HCT116 (cell line): ENCODE results near the gene ARHGEF10L. TPM values are rescaled to one million over a fixed set of nuclear protein-coding genes. Genes with fewer than 3 reads are reported as not detected.

ENCODE experiments used
- ATAC-seq: fragments of 200-7000 bp; cut with Tn5 transposase; 2 replicates; pipeline ENCODE4 v1.9.1; 2020; ENCODE audit warnings: mild to moderate bottlenecking, moderate library complexity
- BruUV-seq: library from RNA; stranded (reverse); fragments of 400-500 nt; replicated peaks from 2 replicates; lab custom pipeline; 2021; lab: Mats Ljungman, UMichigan
- CTCF ChIA-PET: fragments of 300-600 bp; sonication (Branson Sonifier 250); formaldehyde crosslinking; loops from one replicate; lab custom pipeline; 2021; ENCODE audit warnings: antibody characterized with exemption; lab: Charles Lee
- POLR2A ChIA-PET: fragments of 300-600, 350-600 bp; sonication (Branson Sonifier 250); formaldehyde crosslinking; loops from one replicate; lab custom pipeline; 2021; ENCODE audit warnings: antibody characterized with exemption; lab: Charles Lee
- RAD21 ChIA-PET, 2 experiments: fragments of 300-600 bp; sonication (Branson Sonifier 250); formaldehyde crosslinking; loops; one replicate each; lab custom pipeline; 2023; ENCODE audit warnings: low total read pairs in 2 of 2; ENCODE audit not compliant: uncharacterized antibody in 2 of 2, unreplicated experiment in 2 of 2, low non-redundant PET in 1 of 2; lab: Charles Lee
- DNase-seq: peaks from one replicate; pipeline ENCODE4 v3.0.0-alpha.2; 2010; ENCODE audit warnings: low read depth, low spot score
- H2AFZ ChIP-seq: fragments of 200-600 bp; shearing (Covaris generic), sonication (generic); 2 replicates; pipeline ENCODE4 v1.6.1; 2017; ENCODE audit warnings: low read depth, mixed run types, mixed read lengths, antibody characterized with exemption, low read length; ENCODE audit not compliant: poor library complexity, severe bottlenecking
- H3K27ac ChIP-seq: 2 replicates; pipeline ENCODE4 v1.5.1; 2012; ENCODE audit warnings: low read depth, low read length
- H3K27me3 ChIP-seq: fragments of 200-600 bp; sonication (generic); 2 replicates; pipeline ENCODE4 v1.6.1; 2016; ENCODE audit warnings: mixed run types, low read length, mixed read lengths; ENCODE audit not compliant: insufficient read depth
- H3K36me3 ChIP-seq, 2 experiments: fragments of 200-500 bp in 1 of 2; fragments of 200-600 bp in 1 of 2; sonication (Bioruptor generic) in 1 of 2; sonication (generic) in 1 of 2; 2 replicates each; pipeline versions ENCODE4 v1.5.1 to v1.6.1; 2014 to 2016; ENCODE audit warnings: low read length in 2 of 2, inconsistent platforms in 1 of 2, mixed read lengths in 1 of 2, mixed run types in 1 of 2; ENCODE audit not compliant: insufficient read depth in 2 of 2, control insufficient read depth in 1 of 2
- H3K4me1 ChIP-seq, 2 experiments: fragments of 200-600 bp in 1 of 2; sonication (generic) in 1 of 2; 2 replicates each; pipeline versions ENCODE4 v1.5.1 to v1.6.1; 2012 to 2017; ENCODE audit warnings: low read length in 2 of 2, inconsistent platforms in 1 of 2, mild to moderate bottlenecking in 1 of 2, mixed read lengths in 1 of 2, mixed run types in 1 of 2, moderate library complexity in 1 of 2; ENCODE audit not compliant: insufficient read depth in 2 of 2, control insufficient read depth in 1 of 2
- H3K4me2 ChIP-seq: fragments of 200-600 bp; sonication (generic); 2 replicates; pipeline ENCODE4 v1.6.1; 2017; ENCODE audit warnings: mixed run types, low read length, mixed read lengths
- H3K4me3 ChIP-seq, 2 experiments: fragments of 200-600 bp in 1 of 2; sonication (generic) in 1 of 2; replicated peaks in 1 of 2; 2 replicates each; pipeline ENCODE4 v1.5.1; 2011 to 2016; ENCODE audit warnings: low read length in 2 of 2, control low read depth in 1 of 2, low read depth in 1 of 2, mild to moderate bottlenecking in 1 of 2, mixed read lengths in 1 of 2, mixed run types in 1 of 2
- H3K79me2 ChIP-seq: fragments of 200-600 bp; sonication (generic); 2 replicates; pipeline ENCODE4 v1.6.1; 2017; ENCODE audit warnings: mild to moderate bottlenecking, mixed run types, low read length, moderate library complexity, mixed read lengths; ENCODE audit not compliant: insufficient read depth
- H3K9ac ChIP-seq: fragments of 200-600 bp; sonication (generic); 2 replicates; pipeline ENCODE4 v1.6.1; 2016; ENCODE audit warnings: low read length, mixed read lengths
- H3K9me2 ChIP-seq: fragments of 200-600 bp; sonication (generic), shearing (Covaris generic); 2 replicates; pipeline ENCODE4 v1.6.1; 2017; ENCODE audit warnings: mixed run types, mild to moderate bottlenecking, moderate library complexity; ENCODE audit not compliant: insufficient read depth
- H3K9me3 ChIP-seq, 2 experiments: fragments of 200-500 bp in 1 of 2; fragments of 200-600 bp in 1 of 2; sonication (Bioruptor generic) in 1 of 2; sonication (generic) in 1 of 2; 2 replicates each; pipeline ENCODE4 v1.6.1; 2014 to 2017; ENCODE audit warnings: low read length in 2 of 2, mixed read lengths in 2 of 2, inconsistent platforms in 1 of 2, low read depth in 1 of 2, mild to moderate bottlenecking in 1 of 2, mixed run types in 1 of 2, moderate library complexity in 1 of 2; ENCODE audit not compliant: control insufficient read depth in 1 of 2, insufficient read depth in 1 of 2
- H4K20me1 ChIP-seq: fragments of 200-600 bp; sonication (generic), shearing (Covaris generic); 2 replicates; pipeline ENCODE4 v1.6.1; 2017; ENCODE audit warnings: mixed run types, mild to moderate bottlenecking, moderate library complexity; ENCODE audit not compliant: insufficient read depth
- ATF3 ChIP-seq: IDR thresholded peaks from 2 replicates; pipeline ENCODE4 v1.6.1; 2012
- CBX3 ChIP-seq: IDR thresholded peaks from 2 replicates; pipeline ENCODE4 v1.6.1; 2012; ENCODE audit warnings: low read depth
- CTCF ChIP-seq, 3 experiments: fragments of 200-600 bp in 1 of 3; sonication (generic) in 1 of 3; IDR thresholded peaks in 2 of 3; conservative IDR thresholded peaks in 1 of 3; 2 replicates each; pipeline ENCODE4 v1.5.1; 2012 to 2017; ENCODE audit warnings: low read depth in 2 of 3, low read length in 2 of 3, antibody characterized with exemption in 1 of 3, borderline replicate concordance in 1 of 3, control low read depth in 1 of 3, mild to moderate bottlenecking in 1 of 3, mixed read lengths in 1 of 3, mixed run types in 1 of 3, moderate library complexity in 1 of 3; ENCODE audit not compliant: insufficient read depth in 1 of 3
- ELF1 ChIP-seq: IDR thresholded peaks from 2 replicates; pipeline ENCODE4 v1.6.1; 2012; ENCODE audit warnings: low read depth, borderline replicate concordance
- EZH2phosphoT487 ChIP-seq: fragments of 200-600 bp; IDR thresholded peaks from 2 replicates; pipeline ENCODE4 v1.6.1; 2018; ENCODE audit warnings: antibody characterized with exemption, borderline replicate concordance
- FOSL1 ChIP-seq: IDR thresholded peaks from 2 replicates; pipeline ENCODE4 v1.6.1; 2012; ENCODE audit warnings: low read depth
- JUND ChIP-seq: IDR thresholded peaks from 2 replicates; pipeline ENCODE4 v1.6.1; 2012
- MAX ChIP-seq: IDR thresholded peaks from 2 replicates; pipeline ENCODE4 v1.6.1; 2012
- POLR2A ChIP-seq: IDR thresholded peaks from 2 replicates; pipeline ENCODE4 v1.7.0; 2011; ENCODE audit warnings: borderline replicate concordance; ENCODE audit not compliant: insufficient read depth, insufficient read length; ENCODE audit errors: extremely low read depth
- POLR2AphosphoS5 ChIP-seq: IDR thresholded peaks from 2 replicates; pipeline ENCODE4 v1.6.1; 2011; ENCODE audit warnings: mild to moderate bottlenecking, low read depth, low read length, moderate library complexity
- TCF7L2 ChIP-seq: IDR thresholded peaks from 2 replicates; pipeline ENCODE4 v1.7.0; 2011; ENCODE audit warnings: borderline replicate concordance, inconsistent platforms; ENCODE audit not compliant: insufficient read depth, insufficient read length; ENCODE audit errors: extremely low read depth
- YY1 ChIP-seq: IDR thresholded peaks from 2 replicates; pipeline ENCODE4 v1.6.1; 2011; ENCODE audit warnings: low read length, low read depth, moderate library complexity, mild to moderate bottlenecking; ENCODE audit not compliant: insufficient replicate concordance; ENCODE audit errors: extremely low read depth
- ZBTB33 ChIP-seq: IDR thresholded peaks from 2 replicates; pipeline ENCODE4 v1.6.1; 2011; ENCODE audit warnings: mild to moderate bottlenecking, low read length, moderate library complexity; ENCODE audit not compliant: insufficient replicate concordance; ENCODE audit errors: extremely low read depth
- ZNF274 ChIP-seq: fragments of 200-500 bp; sonication (Bioruptor generic); IDR thresholded peaks from 2 replicates; pipeline ENCODE4 v1.6.1; 2014; ENCODE audit warnings: mild to moderate bottlenecking, low read depth, low read length, inconsistent platforms
- intact Hi-C: fragments of 100-400 bp; cut with micrococcal nuclease; formaldehyde crosslinking; loops from 2 replicates; pipeline ENCODE4 v1.10.0; 2022
- total RNA-seq: library from RNA; stranded (reverse); gene quantifications from one replicate; pipeline ENCODE4 v1.2.1, GENCODE V29; 2021; ENCODE audit not compliant: unreplicated experiment

Gene ARHGEF10L
- total RNA-seq, 1 experiment from 2014 or later = 14.7 TPM

- H3K4me3 ChIP-seq = no peak overlapping the region
- H3K79me2 ChIP-seq = no peaks in the 10 kb centered on the region
- DNase-seq (no peak), ATAC-seq (no peak)
- H3K9me2 ChIP-seq = no peaks in the 10 kb centered on the region
- H3K9me3 ChIP-seq = no peaks in the 10 kb centered on the region
- H4K20me1 ChIP-seq = no peaks in the 10 kb centered on the region
- no TSS peak for BruUV-seq
- no peak overlapping the region for H2AFZ ChIP-seq
- no peak overlapping the region for H3K9ac ChIP-seq
- H3K4me1 ChIP-seq = peaks cover 4 to 6% of the 10 kb centered on the region in 2 experiments; a peak in 3 of 4 replicates
- ChIA-PET RAD21 (no interaction called here), CTCF (no interaction called here), POLR2A (no interaction called here)
- no peaks in the 10 kb centered on the region for H3K36me3 ChIP-seq
- no peak overlapping the region for H3K27ac ChIP-seq
- no peaks in the 10 kb centered on the region for H3K27me3 ChIP-seq
- intact Hi-C loops = no loop called here
- TF ChIP-seq ZNF274 (no peak), ATF3 (no peak), POLR2AphosphoS5 (no peak), ZBTB33 (no peak), CTCF (IDR thresholded peaks at IDR 0.05 in 2 of 3, conservative IDR thresholded peaks at IDR 0.05 in 1 of 3; ENCODE audit: borderline replicate concordance in 1 of 3, insufficient read depth in 1 of 3, low read depth in 2 of 3, low read length in 2 of 3) (no peak), FOSL1 (no peak), EZH2phosphoT487 (no peak), ELF1 (no peak), JUND (no peak), TCF7L2 (no peak), YY1 (no peak), CBX3 (no peak), POLR2A (no peak), MAX (no peak)
- H3K4me2 ChIP-seq = no peak overlapping the region
These were observed 91.9 kb downstream of the ARHGEF10L start for GRCh38 chr1:17631410-17631809.
